NCI-H187 (cell line): Measurements from ENCODE around the gene NDST4.

Experiments
- DNase-seq, 2 experiments: peaks; one replicate each; lab custom pipeline; 2025; lab: John Stamatoyannopoulos, UW

The NDST4 gene

GRCh38 chr4:114783215-114783595, 330.2 kb downstream of the NDST4 start:
- no peak for DNase-seq

- no peak for DNase-seq
Measured at GRCh38 chr4:114782415-114783214, 330.8 kb downstream of the NDST4 start.

GRCh38 chr4:114780205-114780604, 333.2 kb downstream of the NDST4 start:
- DNase-seq, result no peak
